Measurements from ENCODE around the gene RAB40C.

RAB40C gene

DNA sequence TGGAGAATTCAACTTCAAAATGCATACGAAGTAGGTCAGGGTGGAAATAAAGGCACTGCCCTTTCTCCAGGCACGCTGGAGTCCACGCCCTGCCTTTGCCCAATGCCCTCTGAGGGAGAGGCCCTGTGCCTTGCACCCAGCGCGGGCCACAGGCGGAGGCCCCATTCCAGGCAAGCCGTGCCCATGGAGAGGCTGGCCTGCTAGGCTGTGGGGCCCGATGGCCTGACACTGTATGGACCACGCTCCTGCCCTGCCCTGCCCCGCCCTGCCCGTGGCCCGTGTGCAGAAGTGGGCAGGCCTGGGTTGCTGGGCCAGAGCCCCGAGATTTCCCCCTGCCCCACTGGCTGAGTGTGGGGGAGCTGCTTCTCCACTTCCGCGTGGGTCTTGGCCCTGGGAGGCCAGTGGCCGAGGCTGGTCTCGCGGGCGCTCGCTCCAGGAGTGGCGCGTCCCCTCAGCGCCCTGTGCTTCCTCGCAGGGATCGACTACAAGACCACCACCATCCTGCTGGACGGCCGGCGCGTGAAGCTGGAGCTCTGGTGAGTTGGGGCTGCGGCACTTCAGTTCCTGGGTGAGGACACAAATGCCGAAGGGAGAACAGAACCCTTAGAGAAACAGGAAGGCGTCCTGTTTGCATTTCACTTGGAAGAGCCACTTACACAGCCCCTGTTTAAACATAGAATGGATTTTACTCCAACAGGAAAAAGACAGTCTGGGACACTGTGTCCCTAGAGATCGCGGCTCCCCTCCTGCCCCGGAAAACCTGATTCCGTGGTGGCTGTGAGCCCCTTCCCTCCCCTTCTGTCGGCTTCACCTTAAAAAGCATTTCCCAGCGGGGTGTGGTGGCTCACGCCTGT, 27.1 kb downstream of the RAB40C start:
- DNase-seq (ENCODE audit: low read depth in 2 of 2): no peak

GRCh38 chr16:617855-618254, 28.0 kb downstream of the RAB40C start:
- no peak for DNase-seq (ENCODE audit: low read depth in 2 of 2)

DNA sequence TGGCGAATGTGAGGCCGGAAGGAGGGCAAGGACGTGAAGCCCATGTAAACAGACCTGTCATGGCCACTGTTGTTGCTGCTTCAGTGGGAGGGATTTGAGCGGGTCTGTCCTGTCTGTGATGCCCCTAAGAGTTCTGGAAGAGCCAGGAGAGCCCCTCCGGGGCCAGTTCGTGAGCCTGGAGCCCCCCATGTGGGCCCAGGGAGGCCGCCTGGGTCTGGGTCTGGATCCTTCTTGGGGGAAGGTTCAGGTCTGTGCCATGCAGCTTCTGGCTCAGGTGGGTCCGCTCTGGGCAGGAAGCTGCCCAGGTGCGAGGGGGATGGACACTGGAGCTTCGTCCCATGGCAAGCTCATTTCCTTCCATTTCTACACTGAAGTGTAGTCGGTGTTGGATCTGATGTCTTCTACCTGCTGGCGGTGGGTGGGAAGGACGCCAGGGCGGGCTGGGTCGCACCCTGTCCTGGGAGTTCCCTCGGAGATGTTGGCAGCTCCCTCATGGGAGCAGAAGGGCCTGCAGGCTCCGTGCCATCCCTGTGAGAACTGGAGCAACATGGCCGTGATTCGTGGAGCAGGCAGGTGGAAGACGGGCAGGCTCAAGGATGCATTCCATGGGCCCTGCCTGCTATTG, 29.7 kb downstream of the RAB40C start:
- DNase-seq (ENCODE audit: low read depth in 2 of 2): no peak

GRCh38 chr16:620700-621525, 31.0 kb downstream of the RAB40C start:
- DNase-seq (ENCODE audit: low read depth in 2 of 2): no peak

DNA sequence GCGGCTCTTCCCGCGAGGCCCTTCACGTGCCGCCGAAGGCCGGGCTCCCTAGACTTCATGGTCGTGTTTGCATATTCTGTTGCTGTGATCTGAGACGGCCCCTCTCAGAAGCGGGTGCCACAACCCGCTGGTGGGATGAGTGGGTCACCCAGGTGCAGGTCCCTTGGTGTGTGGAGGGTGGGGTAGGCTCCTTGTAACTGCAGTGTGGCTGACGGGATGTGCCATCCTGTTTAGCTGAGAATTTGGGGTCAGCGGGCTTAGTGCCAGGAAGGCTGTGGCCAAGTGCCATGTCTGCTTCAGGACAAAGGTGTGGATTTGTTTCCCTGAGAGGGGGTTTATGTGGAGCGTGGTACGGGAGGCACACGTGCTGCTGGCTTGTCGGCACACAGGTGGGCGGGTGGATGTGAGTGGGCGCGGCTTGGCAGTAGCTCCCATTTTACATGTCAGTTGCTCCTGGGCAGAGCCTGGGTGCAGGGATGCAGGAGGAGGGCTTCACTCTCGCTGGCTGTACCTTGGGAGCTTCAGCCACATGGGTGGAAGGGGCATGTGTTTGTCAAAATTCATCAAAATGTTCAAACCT, 31.8 kb downstream of the RAB40C start:
- DNase-seq (ENCODE audit: low read depth in 2 of 2): no peak

GRCh38 chr16:622920-623280, 33.0 kb downstream of the RAB40C start:
- DNase-seq (ENCODE audit: low read depth in 2 of 2): no peak

- DNase-seq (ENCODE audit: low read depth in 2 of 2): no peak
Observed at GRCh38 chr16:624526-625070, 34.7 kb downstream of the RAB40C start.

- DNase-seq (ENCODE audit: low read depth in 2 of 2): no peak
Observed at GRCh38 chr16:625117-625976, 35.5 kb downstream of the RAB40C start.

- DNase-seq (ENCODE audit: low read depth in 2 of 2): no peak
Observed at GRCh38 chr16:625977-626765, 36.3 kb downstream of the RAB40C start.

GRCh38 chr16:626787-627453, 37.1 kb downstream of the RAB40C start:
- DNase-seq (ENCODE audit: low read depth in 2 of 2): no peak

GRCh38 chr16:627454-628239, 37.8 kb downstream of the RAB40C start:
- no peak for DNase-seq (ENCODE audit: low read depth in 2 of 2)

GRCh38 chr16:628321-629061, 38.6 kb downstream of the RAB40C start:
- no peak for DNase-seq (ENCODE audit: low read depth in 2 of 2)

DNA sequence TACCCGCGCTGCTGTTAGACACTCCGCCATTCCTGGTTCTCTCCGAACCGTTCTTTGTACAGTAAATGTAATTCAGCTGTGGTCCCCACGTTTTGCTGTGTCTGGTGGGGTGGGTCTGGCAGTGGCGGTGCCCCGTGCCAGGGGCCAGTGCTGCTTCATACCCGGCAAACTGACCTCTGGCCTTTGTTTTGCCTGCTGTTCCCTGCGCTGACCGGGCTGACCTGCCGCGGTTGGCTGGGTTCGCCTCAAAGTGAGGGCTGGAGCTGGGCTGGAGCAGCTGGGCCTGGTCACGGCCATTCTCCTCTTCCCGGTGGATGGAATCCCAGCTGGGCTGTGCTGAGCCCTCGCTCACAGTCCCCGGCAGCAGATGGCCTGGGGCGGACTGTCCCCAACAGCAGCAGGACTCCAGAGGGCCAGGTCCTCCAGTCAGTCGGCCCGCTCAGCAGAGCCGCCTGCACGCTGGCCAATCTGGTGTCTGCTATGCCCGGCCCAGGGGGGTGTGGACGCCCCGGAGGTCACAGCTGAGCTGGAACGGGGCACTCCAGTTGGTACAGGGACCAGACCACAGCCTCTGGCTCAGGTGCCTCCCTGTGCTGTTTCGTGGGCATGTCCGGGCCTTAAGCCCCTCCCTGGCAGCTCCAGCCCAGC, 39.4 kb downstream of the RAB40C start:
- DNase-seq (ENCODE audit: low read depth in 2 of 2): no peak

DNA sequence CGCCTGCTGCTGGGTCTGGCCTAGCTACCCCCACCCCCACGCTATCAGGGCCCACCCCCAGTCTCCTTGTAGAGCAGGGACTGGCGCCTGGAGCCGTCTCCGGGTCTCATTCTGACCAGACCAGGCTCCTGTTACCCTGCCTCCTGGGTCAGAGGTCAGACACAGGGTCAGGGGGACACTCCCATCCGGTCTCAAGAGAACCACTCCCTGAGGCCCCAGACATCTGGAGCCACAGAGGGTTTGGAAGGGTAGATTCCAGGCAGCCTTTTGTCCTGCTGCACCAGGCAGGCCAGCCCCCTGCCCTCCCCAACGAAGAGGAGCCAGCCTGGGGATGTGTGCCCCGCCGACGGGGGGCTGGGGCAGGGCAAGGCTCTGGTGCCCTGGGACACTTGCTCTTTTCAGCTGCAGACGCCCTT, 40.0 kb downstream of the RAB40C start:
- no peak for DNase-seq (ENCODE audit: low read depth in 2 of 2)

GRCh38 chr16:630249-630814, 40.5 kb downstream of the RAB40C start:
- no peak for DNase-seq (ENCODE audit: low read depth in 2 of 2)

- no peak for DNase-seq (ENCODE audit: low read depth in 2 of 2)
Observed at GRCh38 chr16:630815-631405, 41.0 kb downstream of the RAB40C start, which contains the start of gene WFIKKN1. WFIKKN1 (plus strand) TSS chr16:630985; CDS start chr16:631254, 269 bp downstream.
